Subcutaneous adipose tissue (tissue), 4 donors: Measurements from ENCODE around the gene SF1. TPM values are rescaled to one million over a fixed set of nuclear protein-coding genes. Genes with fewer than 3 reads are reported as not detected.

Experiments used
- total RNA-seq, 4 donors: library from RNA; depleted of rRNA; stranded (reverse); fragments of >200 nt; gene quantifications; one replicate each; pipeline ENCODE4 v1.1.0, GENCODE V29; 2016
- TF ChIP-seq, protein P1 (sequence below): fragments of 450-650 bp; IDR thresholded peaks from one replicate; pipeline ENCODE4 v1.5.1; 2016; ENCODE audit warnings: low read depth, mild to moderate bottlenecking, control low read depth, antibody characterized with exemption, moderate library complexity

The SF1 gene
- total RNA-seq, 4 donors from 2014 or later, result 215 to 388 (median 273) TPM

DNA sequence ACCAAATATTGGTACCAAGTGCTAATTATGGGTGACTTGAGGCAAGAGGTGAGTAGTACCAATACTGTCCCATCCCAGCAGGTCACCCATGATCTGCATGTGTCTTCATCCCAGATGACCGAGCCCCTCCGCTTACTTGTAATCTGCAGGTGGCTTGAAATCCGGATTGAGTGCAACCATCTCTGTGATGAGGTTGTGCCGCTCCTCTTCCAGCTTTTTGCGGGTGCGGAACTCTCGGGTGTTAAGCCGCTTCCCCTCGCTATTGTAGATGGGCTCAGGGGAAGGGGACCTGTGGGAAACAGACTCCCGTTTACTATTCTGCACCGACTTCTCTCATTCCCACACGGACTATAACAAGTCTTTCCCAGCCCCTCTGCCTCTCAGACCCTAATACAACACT lies 8.2 kb downstream of the SF1 start:
- TF ChIP-seq, protein P1, sequence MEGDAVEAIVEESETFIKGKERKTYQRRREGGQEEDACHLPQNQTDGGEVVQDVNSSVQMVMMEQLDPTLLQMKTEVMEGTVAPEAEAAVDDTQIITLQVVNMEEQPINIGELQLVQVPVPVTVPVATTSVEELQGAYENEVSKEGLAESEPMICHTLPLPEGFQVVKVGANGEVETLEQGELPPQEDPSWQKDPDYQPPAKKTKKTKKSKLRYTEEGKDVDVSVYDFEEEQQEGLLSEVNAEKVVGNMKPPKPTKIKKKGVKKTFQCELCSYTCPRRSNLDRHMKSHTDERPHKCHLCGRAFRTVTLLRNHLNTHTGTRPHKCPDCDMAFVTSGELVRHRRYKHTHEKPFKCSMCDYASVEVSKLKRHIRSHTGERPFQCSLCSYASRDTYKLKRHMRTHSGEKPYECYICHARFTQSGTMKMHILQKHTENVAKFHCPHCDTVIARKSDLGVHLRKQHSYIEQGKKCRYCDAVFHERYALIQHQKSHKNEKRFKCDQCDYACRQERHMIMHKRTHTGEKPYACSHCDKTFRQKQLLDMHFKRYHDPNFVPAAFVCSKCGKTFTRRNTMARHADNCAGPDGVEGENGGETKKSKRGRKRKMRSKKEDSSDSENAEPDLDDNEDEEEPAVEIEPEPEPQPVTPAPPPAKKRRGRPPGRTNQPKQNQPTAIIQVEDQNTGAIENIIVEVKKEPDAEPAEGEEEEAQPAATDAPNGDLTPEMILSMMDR, result no peak

DNA sequence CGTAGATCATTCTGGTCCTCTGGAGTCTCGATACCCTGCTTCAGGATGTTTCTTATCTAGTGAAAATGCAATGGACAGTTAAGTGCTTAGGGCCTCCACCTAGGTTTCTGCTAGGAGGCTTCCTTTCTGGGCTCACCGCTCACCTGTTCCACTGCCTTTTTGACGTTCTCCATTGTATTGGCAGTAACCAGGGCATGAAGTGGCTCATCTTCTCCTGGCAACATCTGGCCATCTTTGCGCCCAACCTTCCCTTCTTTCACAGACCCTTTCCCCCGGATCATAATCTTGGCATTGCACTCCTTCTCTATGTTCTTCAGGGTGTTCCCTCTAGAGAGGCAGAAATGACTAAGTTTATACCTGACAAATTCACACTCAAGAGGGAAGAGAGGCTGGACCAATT lies 9.1 kb downstream of the SF1 start:
- TF ChIP-seq, protein P1, result no peak

DNA sequence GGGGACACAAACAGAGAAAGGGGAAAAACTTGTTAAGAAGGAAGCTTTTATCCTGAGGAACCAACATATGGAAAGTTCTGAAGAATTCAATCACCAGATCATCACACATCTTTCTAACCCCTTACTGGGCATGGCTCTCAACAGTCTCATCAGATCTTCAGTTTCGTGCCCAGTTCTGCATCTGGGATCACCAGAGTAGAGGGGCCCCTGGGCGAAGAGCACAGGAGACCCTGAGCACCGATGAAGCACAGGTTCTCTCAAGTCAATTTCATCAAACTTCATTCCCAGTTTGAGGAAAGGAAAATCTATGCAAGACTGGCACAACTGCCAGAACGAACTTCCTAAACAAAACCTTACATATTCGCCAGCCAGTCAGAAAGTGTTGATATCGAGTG lies 10.0 kb downstream of the SF1 start:
- TF ChIP-seq, protein P1, result no peak

DNA sequence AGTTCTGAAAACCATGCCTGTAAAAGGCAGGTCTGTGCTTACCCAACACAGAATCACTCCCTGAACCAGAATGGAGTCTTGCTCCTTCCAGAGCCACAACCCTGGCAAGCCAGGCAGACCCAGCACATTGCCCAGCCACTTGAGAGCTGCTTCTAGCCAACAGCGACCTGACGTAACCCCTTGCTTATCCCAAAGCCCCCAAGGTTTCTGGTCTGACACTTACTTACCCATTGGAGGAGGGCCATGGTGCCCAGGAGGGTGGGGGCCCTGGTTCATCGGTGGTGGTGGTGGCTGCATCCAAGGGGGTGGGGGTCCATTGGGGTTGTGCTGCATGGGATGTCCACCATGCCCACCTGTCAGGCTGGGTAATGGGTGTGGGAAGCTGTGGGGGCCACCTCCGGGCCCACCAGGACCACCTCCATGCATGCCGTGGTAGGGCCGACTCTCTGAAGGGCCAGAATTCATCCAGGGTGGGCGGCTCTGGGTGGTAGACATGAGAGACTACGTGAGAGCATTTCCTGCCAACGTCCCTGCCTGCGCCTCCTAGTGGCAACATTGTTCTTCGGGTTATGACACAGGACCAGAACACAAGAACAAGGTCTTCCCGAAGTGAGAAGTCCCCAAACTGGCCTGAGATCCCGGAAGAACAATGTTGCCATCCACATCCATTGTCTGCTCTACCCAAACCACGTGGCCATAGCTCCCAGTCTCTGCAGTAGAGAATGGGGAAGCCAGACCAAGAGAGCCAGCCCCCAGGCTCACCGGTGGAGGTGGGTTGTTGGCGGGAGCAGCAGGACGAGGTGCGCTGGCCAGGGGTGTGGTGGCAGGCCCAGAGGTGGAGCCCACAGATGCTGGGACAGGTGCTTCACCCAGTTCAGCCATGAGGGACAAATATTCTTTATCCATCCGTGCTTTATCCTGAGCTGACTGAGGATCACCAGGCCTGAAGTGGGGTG lies 10.7 kb downstream of the SF1 start:
- TF ChIP-seq, protein P1, result no peak

DNA sequence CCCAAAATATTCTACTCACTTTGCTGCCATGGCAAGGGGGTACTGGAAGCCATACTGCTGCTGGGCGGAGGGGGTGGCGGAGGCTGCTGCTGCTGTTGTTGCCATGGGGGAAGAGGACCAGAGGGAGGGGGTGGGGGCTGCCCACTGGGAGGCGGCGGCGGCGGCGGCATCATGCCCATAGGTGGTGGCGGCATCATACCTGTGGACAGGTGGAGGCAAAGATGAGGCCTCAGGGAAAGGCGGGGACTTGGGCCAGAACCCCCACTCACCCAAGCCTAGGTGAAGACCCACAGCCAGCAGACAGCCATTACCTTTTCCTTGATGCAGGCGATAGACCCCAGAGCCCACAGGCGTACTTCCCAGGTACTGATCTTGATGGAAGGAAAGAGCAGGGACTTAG lies 11.5 kb downstream of the SF1 start:
- TF ChIP-seq, protein P1, result no peak

DNA sequence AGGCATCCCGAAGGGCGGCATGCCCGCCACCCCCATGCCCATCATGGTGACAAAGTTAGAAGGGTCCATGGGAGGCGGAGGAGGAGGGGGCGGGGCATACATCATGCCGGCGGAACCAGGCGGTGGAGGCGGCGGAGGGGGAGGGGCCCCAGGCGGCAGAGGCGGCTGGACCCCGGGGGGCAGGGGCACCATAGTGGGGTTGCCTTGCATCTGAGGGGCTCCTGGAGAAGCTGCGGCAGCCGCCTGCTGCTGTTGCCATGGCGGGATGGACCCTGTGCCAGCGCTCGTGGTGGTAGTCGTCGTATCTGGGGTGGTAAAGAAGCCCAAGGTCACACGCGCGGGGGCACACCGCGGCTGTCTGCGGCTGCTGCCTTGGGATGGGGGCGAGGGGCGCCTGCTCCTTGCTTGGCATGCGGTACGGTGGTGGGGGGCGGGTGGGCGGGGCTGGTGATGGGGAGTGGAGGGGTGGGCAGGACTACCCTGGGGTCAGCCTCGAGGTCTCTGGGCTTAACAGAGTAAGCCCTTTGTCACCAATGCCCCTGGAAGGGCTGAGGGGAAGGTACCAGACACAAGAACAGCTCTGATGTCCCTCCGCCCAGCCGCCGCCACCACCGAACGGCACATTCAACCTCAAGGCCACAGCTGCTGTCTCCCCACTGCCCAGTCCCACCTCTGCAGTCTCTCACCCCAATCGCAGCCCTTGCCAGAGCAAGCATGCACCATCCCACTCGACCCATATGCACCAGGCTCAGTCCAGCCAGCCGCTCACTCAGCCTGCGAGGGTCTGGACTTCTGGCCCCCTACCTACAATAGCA lies 12.3 kb downstream of the SF1 start:
- TF ChIP-seq, protein P1, result no peak

DNA sequence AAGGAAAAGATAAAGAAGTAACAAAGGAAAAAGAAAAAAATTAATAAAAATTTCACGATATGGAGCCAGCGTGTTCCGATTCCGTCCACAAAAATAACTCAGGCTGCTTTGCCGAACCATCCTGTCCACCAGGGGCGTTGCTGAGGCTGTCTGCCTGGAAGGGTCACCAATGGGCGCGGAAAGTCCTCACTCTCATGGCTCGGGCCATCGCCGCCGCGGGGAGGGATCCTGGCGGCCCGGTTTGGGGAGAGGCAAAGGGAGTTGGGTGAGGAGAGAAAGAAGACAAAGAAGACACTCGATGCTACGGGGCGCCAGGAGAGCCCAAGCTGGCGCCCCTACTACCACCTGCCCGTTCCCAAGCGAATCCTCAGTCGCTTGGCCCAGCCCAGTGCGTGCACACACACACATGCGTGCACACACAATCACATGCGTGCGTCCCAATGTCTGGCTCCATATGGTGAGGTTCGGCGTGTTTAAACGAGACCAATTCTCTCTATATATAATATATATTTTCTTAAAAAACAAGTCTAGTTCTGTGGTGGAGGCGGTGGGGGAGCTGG lies 13.0 kb downstream of the SF1 start:
- TF ChIP-seq, protein P1, result no peak
